GM12873 (cell line): ENCODE results near the gene CLUH.

Experiments used
- CTCF ChIP-seq: IDR thresholded peaks from 2 replicates; pipeline ENCODE4 v1.5.1; 2012; ENCODE audit warnings: low read depth, mild to moderate bottlenecking, moderate library complexity, low read length, control low read depth; ENCODE audit not compliant: insufficient read depth; ENCODE audit errors: missing control alignments

Gene CLUH

GRCh38 chr17:2691965-2692780 lies 19.4 kb downstream of the CLUH start:
- TF ChIP-seq CTCF, result no peak

DNA sequence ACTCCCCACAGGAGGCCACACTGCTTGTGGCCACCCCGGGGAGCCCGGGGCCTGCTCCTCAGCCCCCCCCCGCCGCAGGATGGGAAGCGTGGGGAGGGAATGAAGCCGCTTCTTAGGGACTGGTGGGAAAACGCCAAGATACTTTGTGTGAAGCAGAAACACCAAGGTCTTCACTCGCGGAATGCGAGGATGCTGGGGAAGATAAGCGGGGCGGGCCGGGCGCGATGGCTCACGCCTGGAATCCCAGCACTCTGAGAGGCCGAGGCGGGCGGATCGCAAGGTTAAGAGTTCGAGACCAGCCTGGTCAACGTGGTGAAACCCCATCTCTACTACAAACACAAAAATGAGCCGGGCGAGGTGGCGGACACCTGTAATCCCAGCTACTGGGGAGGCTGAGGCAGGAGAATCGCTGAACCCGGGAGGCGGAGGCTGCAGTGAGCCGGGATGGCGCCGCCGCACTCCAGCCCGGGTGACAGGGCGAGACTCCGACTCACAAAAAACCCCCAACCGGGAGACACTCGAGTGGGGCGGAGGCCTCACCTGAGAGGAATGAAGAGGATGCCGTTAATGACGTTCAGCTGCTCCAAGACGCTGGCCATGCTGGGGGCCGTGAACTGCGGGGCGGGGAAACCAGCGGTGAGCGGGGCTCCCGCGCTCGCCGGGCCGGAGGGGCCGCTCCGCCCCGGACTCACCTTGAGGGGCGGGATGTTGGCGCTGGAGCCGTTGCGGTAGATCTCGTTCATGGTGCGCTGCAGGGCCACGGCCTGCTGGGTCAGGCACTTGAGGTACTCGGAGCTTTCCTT lies 20.3 kb downstream of the CLUH start:
- no peak for TF ChIP-seq CTCF

- no peak for TF ChIP-seq CTCF
Observed at GRCh38 chr17:2690165-2691068, 21.1 kb downstream of the CLUH start.

GRCh38 chr17:2689411-2690164 lies 22.0 kb downstream of the CLUH start:
- TF ChIP-seq CTCF, result no peak

DNA sequence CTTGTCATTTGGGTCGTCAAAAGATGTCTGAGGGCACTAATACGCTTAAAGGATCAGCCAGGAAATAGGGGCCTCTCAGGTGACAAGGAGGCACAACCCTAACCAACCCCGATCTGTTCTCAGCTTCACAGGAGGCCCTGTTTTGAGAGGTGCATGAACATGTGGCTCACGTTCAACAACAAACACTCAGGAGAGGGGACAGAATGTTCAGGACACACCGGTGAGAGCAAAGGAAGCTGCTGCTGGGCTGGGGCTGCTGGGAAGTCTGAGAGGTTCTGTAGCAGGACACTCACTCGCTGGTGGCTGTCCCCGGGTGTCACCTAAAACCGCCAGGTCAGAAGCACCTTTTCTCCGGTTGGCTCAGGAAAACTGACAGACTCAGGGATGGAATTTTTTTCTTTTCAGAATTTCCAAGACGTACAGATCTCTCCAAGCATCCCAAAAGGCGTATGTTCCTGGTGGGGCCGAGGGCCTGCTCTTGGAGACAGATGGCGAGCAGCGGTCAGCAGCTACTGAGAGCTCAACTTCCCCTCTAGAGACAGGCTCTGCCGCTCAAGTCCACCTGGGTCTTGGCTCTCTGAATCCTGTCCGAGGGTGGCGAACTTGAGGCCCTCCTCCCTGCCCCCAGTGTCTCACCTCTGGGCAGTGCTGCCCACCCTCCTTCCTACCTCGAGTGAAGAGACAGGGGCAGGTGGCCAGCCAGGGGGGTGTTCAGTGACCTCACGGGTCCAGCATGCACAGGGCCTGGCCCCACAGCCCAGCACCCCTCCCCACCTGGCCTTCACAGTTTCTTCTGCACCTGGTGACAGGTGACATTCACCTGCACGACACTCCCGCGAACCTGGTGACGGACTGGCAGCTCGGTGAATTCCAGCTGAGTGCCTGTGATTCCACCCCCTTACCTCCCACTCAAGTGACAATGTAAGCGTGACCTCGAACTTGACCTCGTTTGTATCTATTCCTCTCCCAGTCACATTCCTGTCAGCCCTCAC lies 22.9 kb downstream of the CLUH start:
- no peak for TF ChIP-seq CTCF

DNA sequence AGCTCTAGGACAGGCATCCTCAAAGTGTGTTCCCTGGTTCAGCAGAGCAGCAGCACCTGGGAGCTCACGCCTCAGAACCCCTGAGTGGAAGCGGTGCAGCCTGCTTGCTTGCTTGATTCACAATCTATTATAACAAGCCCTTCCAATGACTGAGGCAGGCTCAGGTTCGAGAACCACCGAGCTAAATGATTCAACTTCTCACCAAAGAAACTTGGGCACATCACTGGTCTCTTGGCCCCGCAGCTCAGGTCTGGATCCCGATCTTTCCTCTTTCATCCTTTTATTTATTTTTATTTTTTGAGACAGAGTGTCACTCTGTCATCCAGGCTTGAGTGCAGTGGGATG lies 24.5 kb downstream of the CLUH start:
- no peak for TF ChIP-seq CTCF
